ENCODE data around the gene FTO. TPM values are rescaled to one million over a fixed set of nuclear protein-coding genes. Genes with fewer than 3 reads are reported as not detected.

Gene FTO
- polyA plus RNA-seq, 2 of the 4 experiments (the other 2 are of a cell fraction): 48.7 to 101 TPM

DNA sequence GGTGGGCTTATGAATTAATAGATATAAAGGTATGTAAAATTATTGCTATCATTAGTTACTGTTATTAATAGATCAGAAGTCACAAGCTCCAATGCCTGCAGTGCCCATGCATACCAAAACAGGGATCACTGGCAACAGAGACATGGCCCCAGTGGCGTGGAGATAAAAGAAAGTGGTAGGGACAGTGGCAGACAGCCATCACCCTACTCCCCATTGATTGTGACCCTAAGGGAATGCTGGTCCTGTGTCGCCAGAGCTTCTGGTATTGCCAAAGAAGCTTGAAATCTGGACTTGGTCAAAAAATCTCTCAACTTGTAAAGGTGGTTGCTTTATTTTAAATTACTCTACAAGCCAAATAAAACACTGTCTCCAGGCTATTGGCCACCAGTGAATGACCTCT lies 303.5 kb downstream of the FTO start:
- H3K27ac ChIP-seq: no peak overlapping the region
- WGBS (ENCODE audit: missing lambda C conversion rate): 92% methylated on average over 2 of the region's 2 CpGs
- peaks cover 3% of the 10 kb centered on the region; the same call in 1 of the 3 replicates for H3K9me3 ChIP-seq
- no peak overlapping the region for H3K4me3 ChIP-seq
- ChIA-PET CTCF (no interaction called here), POLR2A (no interaction called here)
- no peak for FAIRE-seq
- no peak overlapping the region for H3K4me2 ChIP-seq
- no peaks in the 10 kb centered on the region for H3K4me1 ChIP-seq
- TF ChIP-seq HDAC2 (IDR thresholded peaks at IDR 0.05): no peak
- TF ChIP-seq POLR2A (IDR thresholded peaks at IDR 0.05; ENCODE audit: low read length): no peak
- TF ChIP-seq CEBPB (IDR thresholded peaks at IDR 0.05): no peak
- no peak for TF ChIP-seq JUN (IDR thresholded peaks at IDR 0.05)
- TF ChIP-seq CBX8 (IDR thresholded peaks at IDR 0.05): no peak
- no peak for TF ChIP-seq PBX3 (IDR thresholded peaks at IDR 0.05)
- no peak for TF ChIP-seq TFCP2L1 (CRISPR knock-in tag; IDR thresholded peaks at IDR 0.05)
- TF ChIP-seq NR3C1 (IDR thresholded peaks at IDR 0.05): no peak
- TF ChIP-seq MAZ (IDR thresholded peaks at IDR 0.05; ENCODE audit: borderline replicate concordance, low read depth, low read length): no peak
- no peak for TF ChIP-seq RCOR1 (IDR thresholded peaks at IDR 0.05; ENCODE audit: low read depth, low read length)
- no peak for ATAC-seq
- no peak for DNase-seq (ENCODE audit: low read depth in 1 of 2, low spot score in 1 of 2)

DNA sequence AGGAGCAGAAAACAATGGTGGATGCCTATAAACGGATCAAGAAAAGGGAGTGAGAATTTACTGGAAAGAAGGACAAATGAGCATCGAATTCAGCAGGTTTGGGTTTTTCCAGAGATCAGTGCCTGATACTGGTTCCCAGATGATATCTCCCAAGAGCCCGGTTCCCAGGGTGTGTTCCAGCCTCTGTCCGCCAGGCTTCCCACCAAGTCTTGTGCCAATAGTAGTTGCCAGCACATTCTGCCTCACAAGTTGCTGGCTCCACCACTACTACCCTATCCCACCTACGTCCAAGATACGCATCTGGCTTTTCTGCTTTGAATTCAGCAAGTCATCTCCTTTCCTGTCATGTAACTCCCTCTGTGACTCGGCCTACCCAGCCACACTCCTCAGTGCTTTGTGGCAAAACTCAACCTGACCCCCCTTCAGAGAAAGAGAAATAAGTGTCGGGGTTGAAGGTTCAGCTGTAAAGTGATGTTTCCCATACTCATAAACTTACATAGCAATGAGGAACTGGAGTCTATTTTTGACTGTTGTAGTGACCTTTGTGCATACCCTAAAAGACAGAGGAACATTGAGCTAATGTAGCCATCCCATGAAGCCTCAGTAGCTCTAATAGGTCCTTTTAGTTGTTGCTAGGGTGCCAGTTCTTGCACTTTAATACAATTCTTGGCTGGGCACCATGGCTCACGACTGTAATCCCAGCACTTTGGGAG lies 305.7 kb downstream of the FTO start:
- Histone ChIP-seq H3K4me2 (no peak overlapping the region), H3K4me3 (no peak overlapping the region), H3K27ac (no peak overlapping the region), H3K9me3 (peaks cover 4% of the 10 kb centered on the region; the same call in 1 of the 3 replicates), H3K4me1 (no peaks in the 10 kb centered on the region)
- no peak for TF ChIP-seq FOSL2 (IDR thresholded peaks at IDR 0.05)
- no peak for TF ChIP-seq FOSL2 (CRISPR knock-in tag; IDR thresholded peaks at IDR 0.05)
- no peak for TF ChIP-seq NR3C1 (IDR thresholded peaks at IDR 0.05)
- no peak for TF ChIP-seq RNF2 (IDR thresholded peaks at IDR 0.05; ENCODE audit: borderline replicate concordance, low read depth)
- TF ChIP-seq HDAC2 (IDR thresholded peaks at IDR 0.05): no peak
- TF ChIP-seq, protein P1, sequence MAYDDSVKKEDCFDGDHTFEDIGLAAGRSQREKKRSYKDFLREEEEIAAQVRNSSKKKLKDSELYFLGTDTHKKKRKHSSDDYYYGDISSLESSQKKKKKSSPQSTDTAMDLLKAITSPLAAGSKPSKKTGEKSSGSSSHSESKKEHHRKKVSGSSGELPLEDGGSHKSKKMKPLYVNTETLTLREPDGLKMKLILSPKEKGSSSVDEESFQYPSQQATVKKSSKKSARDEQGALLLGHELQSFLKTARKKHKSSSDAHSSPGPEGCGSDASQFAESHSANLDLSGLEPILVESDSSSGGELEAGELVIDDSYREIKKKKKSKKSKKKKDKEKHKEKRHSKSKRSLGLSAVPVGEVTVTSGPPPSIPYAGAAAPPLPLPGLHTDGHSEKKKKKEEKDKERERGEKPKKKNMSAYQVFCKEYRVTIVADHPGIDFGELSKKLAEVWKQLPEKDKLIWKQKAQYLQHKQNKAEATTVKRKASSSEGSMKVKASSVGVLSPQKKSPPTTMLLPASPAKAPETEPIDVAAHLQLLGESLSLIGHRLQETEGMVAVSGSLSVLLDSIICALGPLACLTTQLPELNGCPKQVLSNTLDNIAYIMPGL (CRISPR knock-in tag; IDR thresholded peaks at IDR 0.05; ENCODE audit: borderline replicate concordance): no peak
- TF ChIP-seq REST (IDR thresholded peaks at IDR 0.05): no peak
- no peak for TF ChIP-seq BCL3 (IDR thresholded peaks at IDR 0.05)
- TF ChIP-seq FOXS1 (CRISPR knock-in tag; IDR thresholded peaks at IDR 0.05): no peak
- no peak for TF ChIP-seq MYC (IDR thresholded peaks at IDR 0.05; ENCODE audit: borderline replicate concordance, low read length)
- no peak for TF ChIP-seq CHD4 (IDR thresholded peaks at IDR 0.05; ENCODE audit: borderline replicate concordance)
- TF ChIP-seq KDM5A (IDR thresholded peaks at IDR 0.05): no peak
- no peak for TF ChIP-seq SMC3 (IDR thresholded peaks at IDR 0.05)
- no peak for TF ChIP-seq RARB (CRISPR knock-in tag; IDR thresholded peaks at IDR 0.05)
- WGBS (ENCODE audit: missing lambda C conversion rate): 90% methylated on average over 9 of the region's 9 CpGs
- DNase-seq (ENCODE audit: low read depth in 1 of 2, low spot score in 1 of 2) (no peak), FAIRE-seq (no peak), ATAC-seq (no peak)
- CTCF ChIA-PET: no interaction called here
- POLR2A ChIA-PET: no interaction called here

Measured in A549 (cell line).